IMR-90 (cell line): ENCODE results near the gene PRDM1. TPM values are rescaled to one million over a fixed set of nuclear protein-coding genes. Genes with fewer than 3 reads are reported as not detected.

ENCODE experiments used
- ATAC-seq: fragments of 200-7000 bp; cut with Tn5 transposase; 2 replicates; pipeline ENCODE4 v1.9.1; 2020; ENCODE audit warnings: low read depth, mild to moderate bottlenecking, moderate library complexity
- BruUV-seq: library from RNA; stranded (reverse); fragments of 400-500 nt; replicated peaks from 2 replicates; lab custom pipeline; 2021; lab: Mats Ljungman, UMichigan
- CTCF ChIA-PET: fragments of 300-600 bp; formaldehyde crosslinking; extraction: SDS; loops from one replicate; lab custom pipeline; 2021; ENCODE audit warnings: antibody characterized with exemption; lab: Yijun Ruan, JAX
- POLR2A ChIA-PET: fragments of 300-600 bp; sonication (Branson Sonifier 250); formaldehyde crosslinking; loops from one replicate; lab custom pipeline; 2022; ENCODE audit warnings: antibody characterized with exemption; ENCODE audit not compliant: unreplicated experiment; lab: Charles Lee
- DNase-seq: peaks from one replicate; pipeline ENCODE4 v3.0.0; 2013
- H2AFZ ChIP-seq: replicated peaks from 2 replicates; pipeline ENCODE3; 2013; ENCODE audit warnings: low read length, mild to moderate bottlenecking; ENCODE audit not compliant: poor library complexity
- H2AK5ac ChIP-seq: 2 replicates; pipeline ENCODE4 v1.6.1; 2013; ENCODE audit warnings: low read depth, low read length, inconsistent platforms
- H2AK9ac ChIP-seq: replicated peaks from 2 replicates; pipeline ENCODE3; 2013; ENCODE audit warnings: mild to moderate bottlenecking, low read depth, low read length, moderate library complexity; ENCODE audit not compliant: poor library complexity
- H2BK120ac ChIP-seq: 2 replicates; pipeline ENCODE4 v1.6.1; 2013; ENCODE audit warnings: low read depth, low read length, inconsistent platforms
- H2BK15ac ChIP-seq: 3 replicates; pipeline ENCODE4 v1.6.1; 2013; ENCODE audit warnings: low read depth, low read length, inconsistent platforms
- H2BK20ac ChIP-seq: 2 replicates; pipeline ENCODE4 v1.6.1; 2013; ENCODE audit warnings: low read depth, mild to moderate bottlenecking, inconsistent platforms, low read length, moderate library complexity
- H2BK5ac ChIP-seq: 2 replicates; pipeline ENCODE4 v1.6.1; 2013; ENCODE audit warnings: mild to moderate bottlenecking, low read depth, low read length, inconsistent platforms; ENCODE audit not compliant: poor library complexity, severe bottlenecking
- H3K14ac ChIP-seq: replicated peaks from 2 replicates; pipeline ENCODE4 v1.6.1; 2013; ENCODE audit warnings: low read depth, low read length, inconsistent platforms
- H3K18ac ChIP-seq: 2 replicates; pipeline ENCODE4 v1.6.1; 2013; ENCODE audit warnings: low read depth, low read length, control low read depth
- H3K23ac ChIP-seq: 2 replicates; pipeline ENCODE4 v1.6.1; 2013; ENCODE audit warnings: low read depth, low read length, inconsistent platforms
- H3K27ac ChIP-seq: 2 replicates; pipeline ENCODE4 v1.5.1; 2013; ENCODE audit warnings: mild to moderate bottlenecking, control low read depth, low read length; ENCODE audit not compliant: insufficient read depth
- H3K27me3 ChIP-seq: 2 replicates; pipeline ENCODE4 v1.6.1; 2013; ENCODE audit warnings: low read length; ENCODE audit not compliant: control insufficient read depth, insufficient read depth
- H3K36me3 ChIP-seq: 2 replicates; pipeline ENCODE4 v1.6.1; 2013; ENCODE audit warnings: low read length, mixed read lengths; ENCODE audit not compliant: control insufficient read depth, insufficient read depth
- H3K4ac ChIP-seq: 2 replicates; pipeline ENCODE4 v1.6.1; 2013; ENCODE audit warnings: low read depth, low read length, inconsistent platforms
- H3K4me1 ChIP-seq: 2 replicates; pipeline ENCODE4 v1.6.1; 2013; ENCODE audit warnings: low read length, mixed read lengths; ENCODE audit not compliant: control insufficient read depth, insufficient read depth
- H3K4me2 ChIP-seq: 2 replicates; pipeline ENCODE4 v1.6.1; 2013; ENCODE audit warnings: low read depth, mild to moderate bottlenecking, control low read depth, low read length, moderate library complexity
- H3K4me3 ChIP-seq: 2 replicates; pipeline ENCODE4 v1.5.1; 2013; ENCODE audit warnings: low read depth, mild to moderate bottlenecking, control low read depth, low read length, moderate library complexity; ENCODE audit not compliant: insufficient read depth
- H3K56ac ChIP-seq: 2 replicates; pipeline ENCODE4 v1.6.1; 2013; ENCODE audit warnings: low read length, inconsistent platforms; ENCODE audit not compliant: insufficient read depth; ENCODE audit errors: extremely low read depth
- H3K79me1 ChIP-seq, 2 experiments: 2 replicates each; pipeline ENCODE4 v1.6.1; 2013; ENCODE audit warnings: low read length in 2 of 2, inconsistent platforms in 1 of 2, low read depth in 1 of 2
- H3K9ac ChIP-seq: 2 replicates; pipeline ENCODE4 v1.6.1; 2013; ENCODE audit warnings: low read depth, low read length, control low read depth
- H3K9me1 ChIP-seq: 2 replicates; pipeline ENCODE4 v1.6.1; 2013; ENCODE audit warnings: low read length, inconsistent platforms; ENCODE audit not compliant: insufficient read depth
- H3K9me3 ChIP-seq: 2 replicates; pipeline ENCODE4 v1.6.1; 2013; ENCODE audit warnings: low read length; ENCODE audit not compliant: control insufficient read depth, insufficient read depth
- H4K20me1 ChIP-seq: 2 replicates; pipeline ENCODE4 v1.6.1; 2013; ENCODE audit warnings: low read length, inconsistent platforms; ENCODE audit not compliant: insufficient read depth
- H4K5ac ChIP-seq: 2 replicates; pipeline ENCODE4 v1.6.1; 2013; ENCODE audit warnings: mild to moderate bottlenecking, low read depth, low read length, control low read depth
- H4K8ac ChIP-seq, 2 experiments: 2 replicates each; pipeline ENCODE4 v1.6.1; 2013; ENCODE audit warnings: low read depth in 2 of 2, low read length in 2 of 2, control low read depth in 1 of 2, inconsistent platforms in 1 of 2
- H4K91ac ChIP-seq: 2 replicates; pipeline ENCODE4 v1.6.1; 2013; ENCODE audit warnings: low read depth, low read length, inconsistent platforms; ENCODE audit not compliant: insufficient read depth
- BHLHE40 ChIP-seq: fragments of 150-350 bp; IDR thresholded peaks from 2 replicates; pipeline ENCODE4 v1.6.1; 2016; ENCODE audit warnings: mild to moderate bottlenecking, low read depth, low read length
- RCOR1 ChIP-seq: IDR thresholded peaks from 2 replicates; pipeline ENCODE4 v1.6.1; 2012; ENCODE audit warnings: mild to moderate bottlenecking, low read length, improper control_type of control experiment; ENCODE audit not compliant: insufficient replicate concordance
- whole genome bisulfite sequencing, 2 experiments: methylation state at CpG; one replicate each; pipeline versions ENCODE4 v1.1.5 to v1.1.7; 2013; ENCODE audit warnings: missing lambda C conversion rate in 2 of 2; ENCODE audit not compliant: insufficient read length in 1 of 2; ENCODE audit errors: extremely low coverage in 2 of 2; 5-methylcytosine and 5-hydroxymethylcytosine counted together
- dilution Hi-C: fragments of 300-500 bp; cut with HindIII; formaldehyde crosslinking; loops from one replicate; pipeline ENCODE4 v1.14.3; 2018; ENCODE audit warnings: low sequenced_read_pairs; ENCODE audit not compliant: unreplicated experiment
- in situ Hi-C: fragments of 300-500 bp; cut with MboI; formaldehyde crosslinking; loops from 3 replicates; pipeline ENCODE4 v1.14.3; 2019; ENCODE audit warnings: low sequenced_read_pairs, inconsistent platforms, mixed read lengths
- intact Hi-C: fragments of 100-400 bp; cut with micrococcal nuclease; formaldehyde crosslinking; loops from 2 replicates; pipeline ENCODE4 v1.10.0; 2022
- polyA plus RNA-seq, 3 experiments: library from polyadenylated mRNA; depleted of rRNA; stranded (reverse); fragments of >200 nt; gene quantifications; 2 replicates each; pipeline ENCODE4 v1.2.3, GENCODE V29; 2012; ENCODE audit warnings: low replicate concordance in 1 of 3
- total RNA-seq: library from RNA; depleted of rRNA; stranded (reverse); fragments of >200 nt; gene quantifications from 2 replicates; pipeline ENCODE4 v1.2.3, GENCODE V29; 2012

PRDM1 gene
- total and polyA plus RNA-seq, 2 of the 4 experiments (the other 2 are of a cell fraction), result 2.3 to 3.0 TPM

DNA sequence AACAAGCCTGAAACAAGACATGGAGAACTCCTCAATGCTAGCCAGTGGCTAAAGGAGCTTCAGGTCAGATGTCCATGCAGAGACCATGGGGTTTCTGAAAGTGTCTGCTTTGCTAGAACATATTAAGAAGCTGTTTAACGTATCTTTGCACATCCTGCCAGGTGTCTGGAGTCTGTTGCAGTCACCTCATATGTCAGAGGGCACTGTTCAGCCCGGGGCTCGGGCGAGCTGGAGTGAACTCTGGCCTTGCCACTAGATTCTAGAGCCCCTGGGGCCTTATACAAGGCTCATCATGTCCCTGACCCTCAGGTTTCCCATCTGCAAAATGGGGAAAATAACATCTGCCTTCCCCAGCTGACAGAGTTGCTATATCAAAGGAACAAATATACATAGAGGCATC, 59.0 kb downstream of the PRDM1 start:
- ChIA-PET POLR2A (no interaction called here), CTCF (no interaction called here)
- no peak overlapping the region for H4K91ac ChIP-seq
- H3K56ac ChIP-seq, result no peak overlapping the region
- H3K4me2 ChIP-seq, result no peak overlapping the region
- H4K20me1 ChIP-seq, result no peaks in the 10 kb centered on the region
- H2AFZ ChIP-seq, result no peak overlapping the region
- H2BK5ac ChIP-seq, result no peak overlapping the region
- no CpG with 5 or more reads among the region's 4 CpGs for WGBS, 2 experiments
- no peak overlapping the region for H3K14ac ChIP-seq
- H3K79me1 ChIP-seq, result no peaks in the 10 kb centered on the region
- H2AK9ac ChIP-seq, result no peak overlapping the region
- no peak overlapping the region for H3K9ac ChIP-seq
- no peaks in the 10 kb centered on the region for H3K9me3 ChIP-seq
- H4K8ac ChIP-seq, result no peak overlapping the region
- H3K27me3 ChIP-seq, result no peaks in the 10 kb centered on the region
- H2AK5ac ChIP-seq, result no peak overlapping the region
- peaks cover 8% of the 10 kb centered on the region; the same call in 1 of the 2 replicates for H3K9me1 ChIP-seq
- H2BK120ac ChIP-seq, result no peak overlapping the region
- intact Hi-C loops, result no loop called here
- H3K27ac ChIP-seq, result no peak overlapping the region
- no peaks in the 10 kb centered on the region for H3K36me3 ChIP-seq
- ATAC-seq, result no peak
- BruUV-seq, result no TSS peak
- no peak overlapping the region for H3K18ac ChIP-seq
- no peak overlapping the region for H3K23ac ChIP-seq
- no peak overlapping the region for H3K4me3 ChIP-seq
- in situ Hi-C loops, result no loop called here
- dilution Hi-C loops, result no loop called here
- H3K4me1 ChIP-seq, result peaks cover 11% of the 10 kb centered on the region
- no peak overlapping the region for H2BK15ac ChIP-seq
- H3K4ac ChIP-seq, result no peak overlapping the region
- H4K5ac ChIP-seq, result no peak overlapping the region
- TF ChIP-seq BHLHE40 (no peak), RCOR1 (no peak)
- no peak for DNase-seq
- H2BK20ac ChIP-seq, result no peak overlapping the region
